HEK293 (cell line): ENCODE data around the gene MOB2.

Source experiments
- CTCF ChIP-seq: fragments of 450-650 bp; formaldehyde crosslinking; IDR thresholded peaks from 2 replicates; pipeline ENCODE4 v1.5.1; 2016; ENCODE audit warnings: missing biosample characterization, missing genetic modification characterization
- YY1 ChIP-seq: fragments of 450-650 bp; formaldehyde crosslinking; IDR thresholded peaks from 2 replicates; pipeline ENCODE4 v1.5.1; 2018; ENCODE audit warnings: missing biosample characterization, missing genetic modification characterization
- ZFP3 ChIP-seq: fragments of 450-650 bp; formaldehyde crosslinking; IDR thresholded peaks from 2 replicates; pipeline ENCODE4 v1.5.1; 2016; ENCODE audit warnings: low read depth, missing biosample characterization, missing genetic modification characterization
- ZNF274 ChIP-seq, 2 experiments: fragments of 200-500 bp in 1 of 2; fragments of 450-650 bp in 1 of 2; sonication (Bioruptor generic) in 1 of 2; formaldehyde crosslinking in 1 of 2; IDR thresholded peaks; 2 replicates each; pipeline versions ENCODE4 v1.5.1 to v1.6.1; 2014 to 2016; ENCODE audit warnings: borderline replicate concordance in 1 of 2, inconsistent platforms in 1 of 2, low read length in 1 of 2, missing biosample characterization in 1 of 2, missing genetic modification characterization in 1 of 2

GRCh38 chr11:1486054-1486825 is at the start of gene MOB2:
- no peak for TF ChIP-seq ZNF274 (IDR thresholded peaks at IDR 0.05; ENCODE audit: low read length)
- TF ChIP-seq ZNF274 (tag by site-specific recombination; IDR thresholded peaks at IDR 0.05; ENCODE audit: borderline replicate concordance) = no peak
- TF ChIP-seq YY1 (tag by site-specific recombination) = no peak
- TF ChIP-seq ZFP3 (tag by site-specific recombination) = no peak
- TF ChIP-seq CTCF (tag by site-specific recombination) = no peak
